AG04449 (cell line): ENCODE results near the gene CCDC70.

ENCODE experiments used
- CTCF ChIA-PET: fragments of 350-600 bp; formaldehyde crosslinking; extraction: SDS; loops from one replicate; lab custom pipeline; 2021; ENCODE audit warnings: antibody characterized with exemption; lab: Yijun Ruan, JAX
- POLR2A ChIA-PET: fragments of 400-600, 350-600 bp; formaldehyde crosslinking; extraction: SDS; loops from one replicate; lab custom pipeline; 2020; ENCODE audit warnings: antibody characterized with exemption, inconsistent platforms; lab: Yijun Ruan, JAX
- DNase-seq: peaks from one replicate; pipeline ENCODE4 v3.0.0-alpha.2; 2010; ENCODE audit warnings: low read depth, low spot score
- H3K4me3 ChIP-seq: 2 replicates; pipeline ENCODE4 v1.5.1; 2011; ENCODE audit warnings: low read depth, mild to moderate bottlenecking, control low read depth, low read length
- CTCF ChIP-seq: IDR thresholded peaks from one replicate; pipeline ENCODE4 v1.5.1; 2011; ENCODE audit warnings: mild to moderate bottlenecking, moderate library complexity, low read length, control low read depth, inconsistent platforms; ENCODE audit not compliant: insufficient read depth; ENCODE audit errors: missing control alignments

The CCDC70 gene

GRCh38 chr13:51862957-51863356 lies 1.2 kb downstream of the CCDC70 start:
- POLR2A ChIA-PET: no interaction called here
- no peak for TF ChIP-seq CTCF
- CTCF ChIA-PET: interaction anchor here (1.8 kb wide), 2 partner anchors 12 to 33 kb away, joined by 4 to 8 read pairs; no protein-coding TSS in a partner anchor
- H3K4me3 ChIP-seq: no peak overlapping the region
- no peak for DNase-seq

- no peak overlapping the region for H3K4me3 ChIP-seq
- ChIA-PET CTCF (no interaction called here), POLR2A (no interaction called here)
- DNase-seq: no peak
- TF ChIP-seq CTCF: no peak
Measured at GRCh38 chr13:51865838-51866237, 4.1 kb downstream of the CCDC70 start.

- no peak for DNase-seq
- POLR2A ChIA-PET: no interaction called here
- CTCF ChIA-PET: no interaction called here
- no peak for TF ChIP-seq CTCF
- H3K4me3 ChIP-seq: no peak overlapping the region
Measured at GRCh38 chr13:51867062-51867461, 5.3 kb downstream of the CCDC70 start.

- DNase-seq: no peak
- H3K4me3 ChIP-seq: no peak overlapping the region
- TF ChIP-seq CTCF: no peak
- ChIA-PET CTCF (interaction anchor here (1.1 kb wide), 1 partner anchor 584 kb away, joined by 3 read pairs; no protein-coding TSS in a partner anchor), POLR2A (no interaction called here)
Measured at GRCh38 chr13:51869916-51870315, 8.1 kb downstream of the CCDC70 start.

- TF ChIP-seq CTCF: no peak
- DNase-seq: no peak
- POLR2A ChIA-PET: no interaction called here
- CTCF ChIA-PET: no interaction called here
- no peak overlapping the region for H3K4me3 ChIP-seq
Measured at GRCh38 chr13:51870616-51871015, 8.8 kb downstream of the CCDC70 start.

GRCh38 chr13:51873117-51873798 lies 11.5 kb downstream of the CCDC70 start:
- CTCF ChIA-PET: no interaction called here
- POLR2A ChIA-PET: no interaction called here

More at GRCh38 chr13:51873117-51873798, 11.5 kb downstream of the CCDC70 start:
- H3K4me3 ChIP-seq: no peak overlapping the region
- no peak for DNase-seq
- TF ChIP-seq CTCF: no peak
